G401 (cell line): ENCODE data around the gene ULK4. TPM values are rescaled to one million over a fixed set of nuclear protein-coding genes. Genes with fewer than 3 reads are reported as not detected.
"Not testable (repeated sequence)": the region's sequence is repeated elsewhere in the genome, so short reads cannot be mapped to it uniquely, and the experiment has no call there.

Experiments
- DNase-seq: peaks from one replicate; pipeline ENCODE4 v3.0.0-alpha.2; 2015; ENCODE audit warnings: low spot score
- in situ Hi-C: cut with HindIII; loops from 2 replicates; pipeline ENCODE4 v1.10.0; 2016; ENCODE audit warnings: low sequenced_read_pairs, mixed read lengths
- total RNA-seq: library from RNA; depleted of rRNA; stranded (reverse); fragments of >200 nt; shearing (Covaris generic); gene quantifications from 2 replicates; pipeline ENCODE4 v1.2.3, GENCODE V29; 2014

Gene ULK4
- total RNA-seq, 1 experiment from 2014 or later: 25.4 TPM

- in situ Hi-C loops: no loop called here
- DNase-seq: no peak
Measured at GRCh38 chr3:41880387-41880786, 81.5 kb downstream of the ULK4 start.

GRCh38 chr3:41877741-41878140 lies 84.2 kb downstream of the ULK4 start:
- in situ Hi-C loops, DNase-seq: not testable (repeated sequence)

GRCh38 chr3:41874022-41874421 lies 87.9 kb downstream of the ULK4 start:
- no peak for DNase-seq
- in situ Hi-C loops: no loop called here

GRCh38 chr3:41872157-41872556 lies 89.7 kb downstream of the ULK4 start:
- no peak for DNase-seq
- in situ Hi-C loops: no loop called here

- in situ Hi-C loops: no loop called here
- no peak for DNase-seq
Measured at GRCh38 chr3:41867533-41867932, 94.4 kb downstream of the ULK4 start.

GRCh38 chr3:41866298-41866697 lies 95.6 kb downstream of the ULK4 start:
- in situ Hi-C loops: no loop called here
- no peak for DNase-seq

- in situ Hi-C loops: no loop called here
Measured at GRCh38 chr3:41863024-41863423, 98.9 kb downstream of the ULK4 start.

GRCh38 chr3:41860489-41860888 lies 101.4 kb downstream of the ULK4 start:
- in situ Hi-C loops, DNase-seq: not testable (repeated sequence)

More at GRCh38 chr3:41863024-41863423, 98.9 kb downstream of the ULK4 start:
- no peak for DNase-seq

- in situ Hi-C loops: no loop called here
- DNase-seq: no peak
Measured at GRCh38 chr3:41854956-41855355, 106.9 kb downstream of the ULK4 start.

GRCh38 chr3:41853540-41854196 lies 108.2 kb downstream of the ULK4 start:
- in situ Hi-C loops: no loop called here
- no peak for DNase-seq

GRCh38 chr3:41848753-41849574 lies 112.9 kb downstream of the ULK4 start:
- DNase-seq: no peak
- in situ Hi-C loops: no loop called here

GRCh38 chr3:41847679-41848078 lies 114.2 kb downstream of the ULK4 start:
- no peak for DNase-seq
- in situ Hi-C loops: no loop called here

GRCh38 chr3:41846850-41847249 lies 115.1 kb downstream of the ULK4 start:
- in situ Hi-C loops: no loop called here
- DNase-seq: no peak

- DNase-seq: no peak
- in situ Hi-C loops: no loop called here
Measured at GRCh38 chr3:41845826-41846225, 116.1 kb downstream of the ULK4 start.

- in situ Hi-C loops, DNase-seq: not testable (repeated sequence)
Measured at GRCh38 chr3:41844256-41844655, 117.6 kb downstream of the ULK4 start.

GRCh38 chr3:41840936-41841668 lies 120.8 kb downstream of the ULK4 start:
- in situ Hi-C loops, DNase-seq: not testable (repeated sequence)

GRCh38 chr3:41836360-41837134 lies 125.4 kb downstream of the ULK4 start:
- no peak for DNase-seq
- in situ Hi-C loops: no loop called here

- in situ Hi-C loops: no loop called here
- no peak for DNase-seq
Measured at GRCh38 chr3:41833628-41834027, 128.3 kb downstream of the ULK4 start.

GRCh38 chr3:41819236-41819635 lies 142.7 kb downstream of the ULK4 start:
- no peak for DNase-seq
- in situ Hi-C loops: no loop called here
